GM12892 (cell line): ENCODE measurements around the gene CNTN4.

ENCODE experiments used
- POLR2A ChIP-seq: IDR thresholded peaks from 2 replicates; pipeline ENCODE4 v1.6.1; 2011; ENCODE audit warnings: low read depth, low read length, control low read depth
- POLR2AphosphoS5 ChIP-seq: IDR thresholded peaks from 2 replicates; pipeline ENCODE4 v1.6.1; 2011; ENCODE audit warnings: low read depth, low read length, control low read depth

- no peak for TF ChIP-seq POLR2A
- TF ChIP-seq POLR2AphosphoS5, result no peak
Observed at GRCh38 chr3:2485027-2485375, 386.3 kb downstream of the CNTN4 start.
